GM12878 (cell line): ENCODE data around the gene SSH3. TPM values are rescaled to one million over a fixed set of nuclear protein-coding genes. Genes with fewer than 3 reads are reported as not detected.

Experiments
- ATF2 ChIP-seq: IDR thresholded peaks from 2 replicates; pipeline ENCODE4 v1.6.1; 2012; ENCODE audit warnings: low read length, inconsistent platforms
- ATF7 ChIP-seq: fragments of 450-650 bp; IDR thresholded peaks from 2 replicates; pipeline ENCODE4 v1.6.1; 2016; ENCODE audit warnings: low read depth, mild to moderate bottlenecking
- EP300 ChIP-seq, 2 experiments: fragments of 150-350 bp in 1 of 2; IDR thresholded peaks; 2 replicates each; pipeline ENCODE4 v1.6.1; 2011 to 2012; ENCODE audit warnings: low read depth in 2 of 2, low read length in 2 of 2, borderline replicate concordance in 1 of 2, improper control_type of control experiment in 1 of 2, inconsistent platforms in 1 of 2; ENCODE audit not compliant: control insufficient read depth in 1 of 2
- GABPA ChIP-seq: IDR thresholded peaks from 2 replicates; pipeline ENCODE4 v1.6.1; 2014; ENCODE audit warnings: antibody characterized with exemption, low read depth, mild to moderate bottlenecking, inconsistent platforms
- HSF1 ChIP-seq: fragments of 150-350 bp; IDR thresholded peaks from 2 replicates; pipeline ENCODE4 v1.6.1; 2014; ENCODE audit warnings: mild to moderate bottlenecking, low read depth, low read length
- IKZF1 ChIP-seq: fragments of 450-650 bp; conservative IDR thresholded peaks from 2 replicates; pipeline ENCODE4 v1.6.1; 2017; ENCODE audit warnings: antibody characterized with exemption, mild to moderate bottlenecking
- JUNB ChIP-seq: IDR thresholded peaks from 2 replicates; pipeline ENCODE4 v1.6.1; 2016; ENCODE audit warnings: antibody characterized with exemption, mild to moderate bottlenecking
- MEF2A ChIP-seq: IDR thresholded peaks from 2 replicates; pipeline ENCODE4 v1.6.1; 2011; ENCODE audit warnings: low read depth, mild to moderate bottlenecking, low read length, moderate library complexity; ENCODE audit not compliant: insufficient read depth
- NBN ChIP-seq: fragments of 450-650 bp; IDR thresholded peaks from 2 replicates; pipeline ENCODE4 v1.6.1; 2016
- NKRF ChIP-seq: fragments of 450-650 bp; conservative IDR thresholded peaks from 2 replicates; pipeline ENCODE4 v1.6.1; 2017; ENCODE audit warnings: mild to moderate bottlenecking, moderate library complexity
- NR2F1 ChIP-seq: fragments of 450-650 bp; conservative IDR thresholded peaks from 2 replicates; pipeline ENCODE4 v1.6.1; 2017; ENCODE audit warnings: mild to moderate bottlenecking
- RELA ChIP-seq: fragments of 450-650 bp; IDR thresholded peaks from 2 replicates; pipeline ENCODE4 v1.8.0; 2014; ENCODE audit warnings: borderline replicate concordance; ENCODE audit not compliant: partially characterized antibody
- RUNX3 ChIP-seq: IDR thresholded peaks from 2 replicates; pipeline ENCODE4 v1.6.1; 2012; ENCODE audit warnings: low read length, inconsistent platforms
- SPI1 ChIP-seq: IDR thresholded peaks from 2 replicates; pipeline ENCODE4 v1.6.1; 2011; ENCODE audit warnings: low read depth, mild to moderate bottlenecking, low read length, moderate library complexity, borderline replicate concordance; ENCODE audit not compliant: insufficient read depth
- TCF7 ChIP-seq: IDR thresholded peaks from 2 replicates; pipeline ENCODE4 v1.6.1; 2014; ENCODE audit warnings: antibody characterized with exemption, borderline replicate concordance
- YY1 ChIP-seq: IDR thresholded peaks from 2 replicates; pipeline ENCODE4 v1.6.1; 2011; ENCODE audit warnings: low read depth, mild to moderate bottlenecking, low read length
- ZBTB11 ChIP-seq: fragments of 450-650 bp; formaldehyde crosslinking; IDR thresholded peaks from 2 replicates; pipeline ENCODE4 v1.5.0; 2022; ENCODE audit warnings: mild to moderate bottlenecking, missing genetic modification characterization
- ZNF24 ChIP-seq: fragments of 450-650 bp; IDR thresholded peaks from 2 replicates; pipeline ENCODE4 v1.6.1; 2017; ENCODE audit warnings: antibody characterized with exemption, mild to moderate bottlenecking
- ZNF274 ChIP-seq: IDR thresholded peaks from one replicate; pipeline ENCODE4 v1.8.0; 2011; ENCODE audit not compliant: insufficient read length, insufficient read depth
- polyA plus RNA-seq, 11 experiments: library from polyadenylated mRNA; depleted of rRNA in 4 of 11; unstranded in 6 of 11; stranded (reverse) in 5 of 11; fragments of >200 nt; fragmentation: Nextera tagmentation in 4 of 11; fragmentation: Illumina TruSeq in 1 of 11; extraction: Ambion mirVana in 4 of 11; extraction: Trizol in 1 of 11; gene quantifications; 1 replicate in 1 of 11; 2 replicates in 10 of 11; pipeline versions ENCODE4 v1.2.1 to v1.2.3, GENCODE V29; 2011 to 2016; ENCODE audit warnings: inconsistent platforms in 2 of 11, missing spikeins in 2 of 11, low read depth in 1 of 11
- total RNA-seq, 4 experiments: library from RNA; depleted of rRNA in 3 of 4; stranded (reverse); fragments of >200 nt in 3 of 4; fragmentation: Illumina TruSeq in 1 of 4; extraction: Trizol in 1 of 4; gene quantifications; 2 replicates each; pipeline versions ENCODE4 v1.2.1 to v1.2.3, GENCODE V29; 2013 to 2021

Gene SSH3
- total and polyA plus RNA-seq, 10 of the 15 experiments (the other 5 are each of a cell fraction or from before 2014, with no cell fraction given) = 0.05 to 0.83 (median 0.28) TPM; not detected in 3

- TF ChIP-seq ZBTB11 (CRISPR knock-in tag) = no peak
- TF ChIP-seq NKRF = peak; percentile 22; the same call in 1 of the 2 replicates
- no peak for TF ChIP-seq ZNF274
- no peak for TF ChIP-seq ZNF24
- TF ChIP-seq EP300 (IDR thresholded peaks at IDR 0.05; ENCODE audit: borderline replicate concordance in 1 of 2, control insufficient read depth in 1 of 2, low read depth in 2 of 2, low read length in 2 of 2) = peak in 1 of 2 experiments; percentile 31; a peak in 1 of 4 replicates
- no peak for TF ChIP-seq RUNX3
- no peak for TF ChIP-seq RELA
- TF ChIP-seq JUNB = 0 out of 2 replicates have a peak, but pooled peaks have one; percentile 2
- no peak for TF ChIP-seq MEF2A
- TF ChIP-seq IKZF1 = peak; percentile 55
- no peak for TF ChIP-seq GABPA
- TF ChIP-seq NBN = no peak
- no peak for TF ChIP-seq ATF2
- TF ChIP-seq TCF7 = no peak
- no peak for TF ChIP-seq SPI1
- no peak for TF ChIP-seq HSF1
- no peak for TF ChIP-seq ATF7
- TF ChIP-seq NR2F1 = peak; percentile 83
- TF ChIP-seq YY1 = no peak
Measured at GRCh38 chr11:67354075-67355022, 51.0 kb downstream of the SSH3 start (continued).
